Measurements from ENCODE around the gene PPP1R16B.

DNA sequence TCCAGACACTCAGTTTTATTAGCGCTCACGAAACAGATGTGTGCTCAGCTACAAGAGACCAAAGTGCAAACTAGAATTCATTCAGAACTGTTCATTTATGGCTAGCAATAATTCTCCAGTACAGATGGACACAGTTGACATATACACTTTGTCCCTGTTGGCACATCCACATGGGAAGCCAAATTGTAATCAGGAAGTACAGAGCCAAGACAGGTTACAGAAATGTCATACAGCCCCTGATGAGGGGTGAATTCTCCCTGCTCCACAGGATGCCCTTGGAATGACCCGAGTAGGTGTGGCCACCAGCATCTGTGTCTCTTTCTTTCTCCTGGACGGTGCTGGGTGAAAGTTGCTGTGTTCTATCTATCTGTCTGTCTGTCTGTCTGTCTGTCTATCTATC is 164.2 kb downstream of the PPP1R16B start:
- TF ChIP-seq POLR2A (IDR thresholded peaks at IDR 0.05; ENCODE audit: low read length), result no peak
- TF ChIP-seq GATA1 (IDR thresholded peaks at IDR 0.05; ENCODE audit: low read depth, low read length), result no peak
